COLO668 (cell line): Measurements from ENCODE around the gene PLD2.
A peak's percentile ranks its signal among the peaks of the same experiment; 100 is the strongest.
"Not testable (repeated sequence)": the region's sequence is repeated elsewhere in the genome, so short reads cannot be mapped to it uniquely, and the experiment has no call there.

Source experiments
- DNase-seq: peaks from one replicate; lab custom pipeline; 2025; ENCODE audit not compliant: unreplicated experiment; lab: John Stamatoyannopoulos, UW

The PLD2 gene

GRCh38 chr17:4854111-4854681 lies 47.2 kb downstream of the PLD2 start:
- DNase-seq: peak; percentile 5

GRCh38 chr17:4856271-4856936 lies 49.5 kb downstream of the PLD2 start:
- no peak for DNase-seq

GRCh38 chr17:4856937-4857314 lies 50.0 kb downstream of the PLD2 start:
- no peak for DNase-seq

- DNase-seq: not testable (repeated sequence)
These were observed 50.4 kb downstream of the PLD2 start for GRCh38 chr17:4857347-4857746.

GRCh38 chr17:4858068-4858881 lies 51.3 kb downstream of the PLD2 start:
- peak; percentile 1 for DNase-seq

- DNase-seq: no peak
These were observed 51.9 kb downstream of the PLD2 start for GRCh38 chr17:4858882-4859260.

- DNase-seq: no peak
These were observed 53.1 kb downstream of the PLD2 start for GRCh38 chr17:4859816-4860625.

GRCh38 chr17:4860651-4861050 lies 53.7 kb downstream of the PLD2 start:
- no peak for DNase-seq

GRCh38 chr17:4861052-4861451 lies 54.1 kb downstream of the PLD2 start:
- DNase-seq: no peak

- no peak for DNase-seq
These were observed 55.8 kb downstream of the PLD2 start for GRCh38 chr17:4862720-4863119.

- DNase-seq: no peak
These were observed 56.4 kb downstream of the PLD2 start for GRCh38 chr17:4863321-4863720.

- not testable (repeated sequence) for DNase-seq
These were observed 60.6 kb downstream of the PLD2 start for GRCh38 chr17:4867535-4867934.

GRCh38 chr17:4869058-4869998 lies 62.4 kb downstream of the PLD2 start:
- DNase-seq: not testable (repeated sequence)

- no peak for DNase-seq
These were observed 63.9 kb downstream of the PLD2 start for GRCh38 chr17:4870855-4871254.

GRCh38 chr17:4872786-4873185 lies 65.8 kb downstream of the PLD2 start:
- DNase-seq: no peak
